Fibroblast of villous mesenchyme (primary cell): ENCODE measurements around the gene UXS1. TPM values are rescaled to one million over a fixed set of nuclear protein-coding genes. Genes with fewer than 3 reads are reported as not detected.
A peak's percentile ranks its signal among the peaks of the same experiment; 100 is the strongest.

ENCODE experiments used
- DNase-seq: peaks from one replicate; pipeline ENCODE4 v3.0.0-alpha.2; 2010; ENCODE audit warnings: low read depth
- H3K4me3 ChIP-seq: 2 replicates; pipeline ENCODE4 v1.5.1; 2011; ENCODE audit warnings: low read depth, mild to moderate bottlenecking, low read length
- total RNA-seq: library from RNA; depleted of rRNA; stranded (reverse); fragments of >200 nt; gene quantifications from 2 replicates; pipeline ENCODE4 v1.2.3, GENCODE V29; 2012
- TF ChIP-seq, protein P1 (sequence below): IDR thresholded peaks from 2 replicates; pipeline ENCODE4 v1.5.1; 2012; ENCODE audit warnings: low read depth, mild to moderate bottlenecking, low read length; ENCODE audit not compliant: insufficient read depth

Gene UXS1
- total RNA-seq, 1 donor, result 37.6 TPM

DNA sequence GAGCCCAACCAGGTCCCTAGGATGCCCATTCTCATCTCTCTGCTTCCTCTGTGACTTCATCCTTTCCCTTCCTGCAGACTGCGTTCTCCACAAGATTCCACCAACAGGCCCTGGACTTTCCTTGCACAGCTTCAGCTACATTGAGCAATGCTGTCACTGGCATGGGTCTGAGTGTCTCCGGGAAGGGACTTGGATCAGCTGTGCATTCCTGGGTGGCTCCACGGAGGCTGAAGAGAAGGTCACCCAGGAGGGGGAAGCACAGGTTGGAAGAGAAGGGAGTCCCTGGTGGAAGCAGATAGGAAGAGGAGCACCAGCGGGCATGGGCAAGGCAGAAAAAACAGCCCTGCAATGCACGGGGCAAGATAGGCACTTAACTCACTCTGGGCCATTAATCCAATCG lies 140.5 kb downstream of the UXS1 start:
- no peak overlapping the region for H3K4me3 ChIP-seq

DNA sequence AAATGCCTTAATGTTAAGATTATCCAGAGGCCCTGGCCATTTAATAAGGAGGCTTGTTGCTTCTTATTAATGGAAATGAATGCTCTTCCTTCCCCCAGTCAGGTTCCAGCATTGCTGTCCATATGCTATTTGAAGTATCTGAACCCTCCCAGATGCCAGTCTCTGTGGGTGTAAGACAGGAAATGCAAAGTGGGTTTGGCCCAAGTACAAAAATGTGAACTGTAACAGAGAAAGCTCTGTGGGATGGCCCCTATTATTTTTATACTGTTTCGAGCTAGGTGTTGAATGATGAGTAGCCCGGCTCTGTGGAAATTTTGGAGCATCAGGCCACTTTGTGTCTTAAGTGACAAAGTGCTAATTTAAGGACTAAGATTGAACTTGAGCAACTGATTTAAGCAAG lies 141.0 kb downstream of the UXS1 start:
- no peak overlapping the region for H3K4me3 ChIP-seq
- DNase-seq, result peak; percentile 18

More for the DNA sequence above, 140.5 kb downstream of the UXS1 start:
- no peak for DNase-seq
- TF ChIP-seq, protein P1, sequence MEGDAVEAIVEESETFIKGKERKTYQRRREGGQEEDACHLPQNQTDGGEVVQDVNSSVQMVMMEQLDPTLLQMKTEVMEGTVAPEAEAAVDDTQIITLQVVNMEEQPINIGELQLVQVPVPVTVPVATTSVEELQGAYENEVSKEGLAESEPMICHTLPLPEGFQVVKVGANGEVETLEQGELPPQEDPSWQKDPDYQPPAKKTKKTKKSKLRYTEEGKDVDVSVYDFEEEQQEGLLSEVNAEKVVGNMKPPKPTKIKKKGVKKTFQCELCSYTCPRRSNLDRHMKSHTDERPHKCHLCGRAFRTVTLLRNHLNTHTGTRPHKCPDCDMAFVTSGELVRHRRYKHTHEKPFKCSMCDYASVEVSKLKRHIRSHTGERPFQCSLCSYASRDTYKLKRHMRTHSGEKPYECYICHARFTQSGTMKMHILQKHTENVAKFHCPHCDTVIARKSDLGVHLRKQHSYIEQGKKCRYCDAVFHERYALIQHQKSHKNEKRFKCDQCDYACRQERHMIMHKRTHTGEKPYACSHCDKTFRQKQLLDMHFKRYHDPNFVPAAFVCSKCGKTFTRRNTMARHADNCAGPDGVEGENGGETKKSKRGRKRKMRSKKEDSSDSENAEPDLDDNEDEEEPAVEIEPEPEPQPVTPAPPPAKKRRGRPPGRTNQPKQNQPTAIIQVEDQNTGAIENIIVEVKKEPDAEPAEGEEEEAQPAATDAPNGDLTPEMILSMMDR, result no peak

DNA sequence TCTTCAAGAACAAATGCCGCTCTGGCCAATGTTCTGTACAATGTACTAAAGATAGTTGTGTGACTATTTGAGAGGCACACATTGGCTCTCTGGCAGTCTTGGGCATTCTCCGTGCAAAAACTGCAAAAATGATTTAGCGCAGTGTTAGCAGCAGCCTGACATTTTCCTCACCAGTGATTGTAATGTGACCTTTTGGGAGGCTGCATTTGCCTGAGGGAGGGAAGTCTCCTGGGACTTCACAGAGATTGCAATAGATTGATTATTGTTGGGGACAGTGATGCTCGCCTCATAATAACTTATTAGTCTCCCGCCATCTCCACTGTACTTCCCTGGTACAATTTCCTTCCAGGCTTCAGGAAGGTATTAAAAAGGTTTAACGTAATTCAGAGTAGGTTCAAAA lies 149.2 kb downstream of the UXS1 start:
- TF ChIP-seq, protein P1, result no peak
- no peak overlapping the region for H3K4me3 ChIP-seq
- no peak for DNase-seq

More for the DNA sequence above, 141.0 kb downstream of the UXS1 start:
- TF ChIP-seq, protein P1, result no peak

DNA sequence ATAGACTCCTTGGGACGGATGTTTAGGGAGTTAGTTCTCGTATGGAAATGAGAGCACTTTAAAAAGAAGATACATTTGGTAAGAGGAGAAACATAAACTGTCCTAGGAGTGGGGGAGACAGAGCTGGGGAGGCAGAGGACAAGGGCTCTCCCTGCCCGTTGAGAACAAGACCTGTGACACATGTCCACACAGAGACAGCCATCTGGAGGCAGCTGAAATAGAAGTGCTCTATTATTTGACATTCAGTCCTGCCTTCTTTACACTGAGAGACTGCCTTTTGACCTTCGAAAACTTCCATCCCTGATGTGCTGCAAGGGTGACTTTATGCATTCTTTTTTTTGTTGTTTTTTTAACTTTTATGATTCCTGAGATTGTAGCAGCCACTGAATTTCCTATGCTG lies 150.1 kb downstream of the UXS1 start:
- TF ChIP-seq, protein P1, result no peak
- no peak overlapping the region for H3K4me3 ChIP-seq
- no peak for DNase-seq
